C4-2B (cell line): ENCODE data around the gene ACSS3.

ENCODE experiments used
- CTCF ChIP-seq: fragments of 450-650 bp; conservative IDR thresholded peaks from 2 replicates; pipeline ENCODE4 v1.5.1; 2017; ENCODE audit warnings: mild to moderate bottlenecking
- ZFX ChIP-seq: fragments of 450-650 bp; IDR thresholded peaks from 2 replicates; pipeline ENCODE4 v1.6.1; 2017

- no peak for TF ChIP-seq CTCF
- no peak for TF ChIP-seq ZFX
Observed at GRCh38 chr12:81034926-81035325, 43.0 kb upstream of the ACSS3 start.
